GM12873 (cell line): ENCODE measurements around the gene PAM16.

Experiments used
- TF ChIP-seq, protein P1 (sequence below): IDR thresholded peaks from 2 replicates; pipeline ENCODE4 v1.5.1; 2012; ENCODE audit warnings: low read depth, mild to moderate bottlenecking, moderate library complexity, low read length, control low read depth; ENCODE audit not compliant: insufficient read depth; ENCODE audit errors: missing control alignments

PAM16 gene

GRCh38 chr16:4350787-4351659 is at the start of gene PAM16:
TSS of gene PAM16 (minus strand) at chr16:4351321. CDS start at chr16:4351234, 87 bp downstream.
- TF ChIP-seq, protein P1, sequence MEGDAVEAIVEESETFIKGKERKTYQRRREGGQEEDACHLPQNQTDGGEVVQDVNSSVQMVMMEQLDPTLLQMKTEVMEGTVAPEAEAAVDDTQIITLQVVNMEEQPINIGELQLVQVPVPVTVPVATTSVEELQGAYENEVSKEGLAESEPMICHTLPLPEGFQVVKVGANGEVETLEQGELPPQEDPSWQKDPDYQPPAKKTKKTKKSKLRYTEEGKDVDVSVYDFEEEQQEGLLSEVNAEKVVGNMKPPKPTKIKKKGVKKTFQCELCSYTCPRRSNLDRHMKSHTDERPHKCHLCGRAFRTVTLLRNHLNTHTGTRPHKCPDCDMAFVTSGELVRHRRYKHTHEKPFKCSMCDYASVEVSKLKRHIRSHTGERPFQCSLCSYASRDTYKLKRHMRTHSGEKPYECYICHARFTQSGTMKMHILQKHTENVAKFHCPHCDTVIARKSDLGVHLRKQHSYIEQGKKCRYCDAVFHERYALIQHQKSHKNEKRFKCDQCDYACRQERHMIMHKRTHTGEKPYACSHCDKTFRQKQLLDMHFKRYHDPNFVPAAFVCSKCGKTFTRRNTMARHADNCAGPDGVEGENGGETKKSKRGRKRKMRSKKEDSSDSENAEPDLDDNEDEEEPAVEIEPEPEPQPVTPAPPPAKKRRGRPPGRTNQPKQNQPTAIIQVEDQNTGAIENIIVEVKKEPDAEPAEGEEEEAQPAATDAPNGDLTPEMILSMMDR = no peak

DNA sequence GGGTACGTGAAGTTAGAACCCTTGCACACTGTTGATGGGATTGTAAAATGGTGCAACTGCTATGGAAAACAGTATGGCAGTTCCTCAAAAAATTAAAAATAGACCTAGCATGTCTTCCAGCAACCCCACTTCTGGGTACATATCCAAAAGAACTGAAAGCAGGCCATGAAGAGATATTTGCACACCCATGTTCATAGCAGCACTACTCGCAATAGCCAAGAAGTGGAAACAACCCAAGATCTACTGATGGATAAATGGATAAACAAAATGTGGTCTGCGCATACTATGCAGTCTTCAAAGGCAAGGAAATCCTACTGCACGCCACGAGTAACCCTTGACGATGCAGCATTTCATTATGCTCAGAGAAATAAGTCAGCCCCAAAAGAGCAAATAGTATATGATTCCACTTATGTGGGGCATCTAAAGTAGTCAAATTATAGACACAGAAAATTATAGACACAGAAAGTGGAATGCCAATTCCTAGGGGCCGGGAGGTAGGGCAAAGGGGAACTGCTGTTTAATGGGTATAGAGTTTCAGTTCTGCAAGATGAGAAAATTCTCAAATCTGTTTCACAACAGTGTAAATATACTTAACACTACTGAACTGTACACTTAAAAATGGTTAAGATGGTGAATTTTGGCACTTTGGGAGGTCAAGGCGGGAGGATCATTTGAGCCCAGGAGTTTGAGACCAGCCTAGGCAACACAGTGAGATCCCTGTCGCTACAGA is 48.0 kb upstream of the PAM16 start:
- TF ChIP-seq, protein P1 = no peak

GRCh38 chr16:4395055-4395726 is 44.1 kb upstream of the PAM16 start:
- TF ChIP-seq, protein P1 = no peak

GRCh38 chr16:4393240-4393600 is 42.1 kb upstream of the PAM16 start:
- TF ChIP-seq, protein P1 = no peak

GRCh38 chr16:4392382-4393239 is 41.5 kb upstream of the PAM16 start:
- TF ChIP-seq, protein P1 = no peak

GRCh38 chr16:4391631-4392381 is 40.7 kb upstream of the PAM16 start:
- TF ChIP-seq, protein P1 = no peak
